ENCODE data around the gene TMPRSS9. TPM values are rescaled to one million over a fixed set of nuclear protein-coding genes. Genes with fewer than 3 reads are reported as not detected.

Gene TMPRSS9
- total and polyA plus RNA-seq, 2 of the 13 experiments (the other 11 are each of a cell fraction or from before 2014, with no cell fraction given), result 2.5 to 5.2 TPM

DNA sequence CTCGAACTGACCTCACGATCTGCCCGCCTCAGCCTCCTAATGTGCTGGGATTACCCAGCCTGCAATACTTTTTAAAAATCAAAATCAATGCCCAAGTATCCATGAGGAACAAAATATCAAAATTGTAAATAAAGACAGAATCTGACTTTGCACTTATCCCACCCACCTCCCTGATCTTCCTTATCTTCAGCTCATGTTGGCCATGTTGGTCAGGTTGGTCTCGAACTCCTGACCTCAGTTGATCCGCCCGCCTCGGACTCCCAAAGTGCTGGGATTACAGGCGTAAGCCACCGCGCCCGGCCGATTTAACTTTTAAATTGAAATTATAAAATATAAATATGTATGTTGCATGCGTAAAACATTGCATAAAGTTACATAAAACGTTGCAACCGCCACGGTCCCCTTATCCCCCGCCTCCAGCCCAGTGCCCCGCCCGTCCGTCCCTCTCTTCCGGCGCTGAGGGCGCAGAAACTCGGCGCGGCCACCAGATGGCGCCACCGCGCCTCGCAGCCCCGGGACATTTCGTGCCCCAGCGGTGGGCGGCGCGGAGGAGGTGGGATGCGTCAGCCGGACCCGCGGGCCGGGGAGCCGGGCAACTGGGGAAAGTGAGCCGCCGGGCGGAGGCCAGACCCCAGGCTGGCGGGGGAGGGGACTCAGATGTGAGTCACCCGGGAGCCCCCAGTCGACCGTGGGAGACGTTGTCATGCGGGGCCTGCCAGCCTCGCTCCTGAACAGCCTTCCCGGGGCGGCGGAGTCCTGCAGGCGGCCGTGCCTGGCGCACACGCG, 114.4 kb downstream of the TMPRSS9 start (continued):
- TF ChIP-seq ZKSCAN8 (CRISPR knock-in tag; IDR thresholded peaks at IDR 0.05; ENCODE audit: borderline replicate concordance) (peak; percentile 50; the same call in 1 of the 2 replicates), CCDC6 (CRISPR knock-in tag; IDR thresholded peaks at IDR 0.05) (0 out of 2 replicates have a peak, but pooled peaks have one; percentile 46), ZNF678 (CRISPR knock-in tag; IDR thresholded peaks at IDR 0.05) (no peak), ARNT2 (CRISPR knock-in tag; IDR thresholded peaks at IDR 0.05; ENCODE audit: low read depth) (peak; percentile 78), ELF1 (CRISPR knock-in tag; IDR thresholded peaks at IDR 0.05) (peak; percentile 57), SKI (IDR thresholded peaks at IDR 0.05; ENCODE audit: partially characterized antibody) (peak; percentile 92), RFX5 (IDR thresholded peaks at IDR 0.05; ENCODE audit: low read depth, low read length) (peak; percentile 20; the same call in 1 of the 2 replicates), ZNF605 (CRISPR knock-in tag; IDR thresholded peaks at IDR 0.05) (peak; percentile 46; the same call in 1 of the 2 replicates), ZC3H13 (CRISPR knock-in tag; IDR thresholded peaks at IDR 0.05) (no peak), ZHX1 (CRISPR knock-in tag; IDR thresholded peaks at IDR 0.05; ENCODE audit: low read depth) (no peak), IKZF4 (CRISPR knock-in tag; IDR thresholded peaks at IDR 0.05; ENCODE audit: borderline replicate concordance, low read depth, not compliant biosample characterization) (no peak), HNF1B (CRISPR knock-in tag; IDR thresholded peaks at IDR 0.05) (peak; percentile 88; the same call in 1 of the 2 replicates)
- TF ChIP-seq, protein P1, sequence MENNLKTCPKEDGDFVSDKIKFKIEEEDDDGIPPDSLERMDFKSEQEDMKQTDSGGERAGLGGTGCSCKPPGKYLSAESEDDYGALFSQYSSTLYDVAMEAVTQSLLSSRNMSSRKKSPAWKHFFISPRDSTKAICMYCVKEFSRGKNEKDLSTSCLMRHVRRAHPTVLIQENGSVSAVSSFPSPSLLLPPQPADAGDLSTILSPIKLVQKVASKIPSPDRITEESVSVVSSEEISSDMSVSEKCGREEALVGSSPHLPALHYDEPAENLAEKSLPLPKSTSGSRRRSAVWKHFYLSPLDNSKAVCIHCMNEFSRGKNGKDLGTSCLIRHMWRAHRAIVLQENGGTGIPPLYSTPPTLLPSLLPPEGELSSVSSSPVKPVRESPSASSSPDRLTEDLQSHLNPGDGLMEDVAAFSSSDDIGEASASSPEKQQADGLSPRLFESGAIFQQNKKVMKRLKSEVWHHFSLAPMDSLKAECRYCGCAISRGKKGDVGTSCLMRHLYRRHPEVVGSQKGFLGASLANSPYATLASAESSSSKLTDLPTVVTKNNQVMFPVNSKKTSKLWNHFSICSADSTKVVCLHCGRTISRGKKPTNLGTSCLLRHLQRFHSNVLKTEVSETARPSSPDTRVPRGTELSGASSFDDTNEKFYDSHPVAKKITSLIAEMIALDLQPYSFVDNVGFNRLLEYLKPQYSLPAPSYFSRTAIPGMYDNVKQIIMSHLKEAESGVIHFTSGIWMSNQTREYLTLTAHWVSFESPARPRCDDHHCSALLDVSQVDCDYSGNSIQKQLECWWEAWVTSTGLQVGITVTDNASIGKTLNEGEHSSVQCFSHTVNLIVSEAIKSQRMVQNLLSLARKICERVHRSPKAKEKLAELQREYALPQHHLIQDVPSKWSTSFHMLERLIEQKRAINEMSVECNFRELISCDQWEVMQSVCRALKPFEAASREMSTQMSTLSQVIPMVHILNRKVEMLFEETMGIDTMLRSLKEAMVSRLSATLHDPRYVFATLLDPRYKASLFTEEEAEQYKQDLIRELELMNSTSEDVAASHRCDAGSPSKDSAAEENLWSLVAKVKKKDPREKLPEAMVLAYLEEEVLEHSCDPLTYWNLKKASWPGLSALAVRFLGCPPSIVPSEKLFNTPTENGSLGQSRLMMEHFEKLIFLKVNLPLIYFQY (CRISPR knock-in tag; IDR thresholded peaks at IDR 0.05; ENCODE audit: borderline replicate concordance), result peak; percentile 70; the same call in 1 of the 2 replicates
- TF ChIP-seq, protein P2, sequence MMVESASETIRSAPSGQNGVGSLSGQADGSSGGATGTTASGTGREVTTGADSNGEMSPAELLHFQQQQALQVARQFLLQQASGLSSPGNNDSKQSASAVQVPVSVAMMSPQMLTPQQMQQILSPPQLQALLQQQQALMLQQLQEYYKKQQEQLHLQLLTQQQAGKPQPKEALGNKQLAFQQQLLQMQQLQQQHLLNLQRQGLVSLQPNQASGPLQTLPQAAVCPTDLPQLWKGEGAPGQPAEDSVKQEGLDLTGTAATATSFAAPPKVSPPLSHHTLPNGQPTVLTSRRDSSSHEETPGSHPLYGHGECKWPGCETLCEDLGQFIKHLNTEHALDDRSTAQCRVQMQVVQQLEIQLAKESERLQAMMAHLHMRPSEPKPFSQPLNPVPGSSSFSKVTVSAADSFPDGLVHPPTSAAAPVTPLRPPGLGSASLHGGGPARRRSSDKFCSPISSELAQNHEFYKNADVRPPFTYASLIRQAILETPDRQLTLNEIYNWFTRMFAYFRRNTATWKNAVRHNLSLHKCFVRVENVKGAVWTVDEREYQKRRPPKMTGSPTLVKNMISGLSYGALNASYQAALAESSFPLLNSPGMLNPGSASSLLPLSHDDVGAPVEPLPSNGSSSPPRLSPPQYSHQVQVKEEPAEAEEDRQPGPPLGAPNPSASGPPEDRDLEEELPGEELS (CRISPR knock-in tag; IDR thresholded peaks at IDR 0.05), result peak; percentile 23; the same call in 1 of the 2 replicates
